ENCODE measurements around the gene LCE2A.
"Not testable (repeated sequence)": the region's sequence is repeated elsewhere in the genome, so short reads cannot be mapped to it uniquely, and the experiment has no call there.

LCE2A gene

GRCh38 chr1:152697701-152698600 lies at the start of gene LCE2A:
Gene LCE2A (plus strand): TSS chr1:152698345. CDS start chr1:152698902, 557 bp downstream.
- FAIRE-seq, result no peak
- DNase-seq (ENCODE audit: low spot score), result no peak

- FAIRE-seq (no peak), DNase-seq (ENCODE audit: low spot score) (peak; percentile 68)
Measured at GRCh38 chr1:152654110-152654509, 44.0 kb upstream of the LCE2A start.

- no peak for DNase-seq (ENCODE audit: low spot score)
- FAIRE-seq, result no peak
Measured at GRCh38 chr1:152656459-152656858, 41.7 kb upstream of the LCE2A start.

- DNase-seq (ENCODE audit: low spot score) (no peak), FAIRE-seq (no peak)
Measured at GRCh38 chr1:152657677-152658076, 40.5 kb upstream of the LCE2A start.

- no peak for FAIRE-seq
- DNase-seq (ENCODE audit: low spot score), result no peak
Measured at GRCh38 chr1:152658649-152659048, 39.5 kb upstream of the LCE2A start.

GRCh38 chr1:152663098-152663497 lies 35.0 kb upstream of the LCE2A start, which contains the start of gene LCE2D:
Gene LCE2D (plus strand): TSS chr1:152663380. CDS start chr1:152664106, 726 bp downstream.
- DNase-seq (ENCODE audit: low spot score) (no peak), FAIRE-seq (no peak)

GRCh38 chr1:152666171-152666570 lies 32.0 kb upstream of the LCE2A start:
- FAIRE-seq; DNase-seq (ENCODE audit: low spot score): not testable (repeated sequence)

- DNase-seq (ENCODE audit: low spot score), result no peak
- no peak for FAIRE-seq
Measured at GRCh38 chr1:152667648-152668047, 30.5 kb upstream of the LCE2A start.

- DNase-seq (ENCODE audit: low spot score) (no peak), FAIRE-seq (no peak)
Measured at GRCh38 chr1:152673016-152673415, 25.1 kb upstream of the LCE2A start.

GRCh38 chr1:152674983-152675382 lies 23.2 kb upstream of the LCE2A start, which contains the start of gene LCE2C:
Gene LCE2C (plus strand): TSS chr1:152675279. CDS start chr1:152676016, 737 bp downstream.
- FAIRE-seq, result not testable (repeated sequence)

GRCh38 chr1:152679459-152679858 lies 18.7 kb upstream of the LCE2A start:
- no peak for DNase-seq (ENCODE audit: low spot score)
- no peak for FAIRE-seq

More at GRCh38 chr1:152674983-152675382, 23.2 kb upstream of the LCE2A start, which contains the start of gene LCE2C:
- DNase-seq (ENCODE audit: low spot score), result not testable (repeated sequence)

- FAIRE-seq (no peak), DNase-seq (ENCODE audit: low spot score) (no peak)
Measured at GRCh38 chr1:152681616-152682015, 16.5 kb upstream of the LCE2A start.

GRCh38 chr1:152683846-152684245 lies 14.3 kb upstream of the LCE2A start:
- FAIRE-seq (no peak), DNase-seq (ENCODE audit: low spot score) (no peak)

- FAIRE-seq; DNase-seq (ENCODE audit: low spot score): not testable (repeated sequence)
Measured at GRCh38 chr1:152685823-152686222, 12.3 kb upstream of the LCE2A start, which contains the start of gene LCE2B. Gene LCE2B (plus strand): TSS chr1:152686123. CDS start chr1:152686844, 721 bp downstream.

- DNase-seq (ENCODE audit: low spot score) (no peak), FAIRE-seq (no peak)
Measured at GRCh38 chr1:152699746-152700145, 1.6 kb downstream of the LCE2A start.

- FAIRE-seq (no peak), DNase-seq (ENCODE audit: low spot score) (no peak)
Measured at GRCh38 chr1:152707860-152708259, 9.7 kb downstream of the LCE2A start, which contains the start of gene LCE4A. Gene LCE4A (plus strand): TSS chr1:152708160. CDS start chr1:152709076, 916 bp downstream.

GRCh38 chr1:152718238-152718637 lies 20.1 kb downstream of the LCE2A start:
- FAIRE-seq (no peak), DNase-seq (ENCODE audit: low spot score) (no peak)

GRCh38 chr1:152725261-152725660 lies 27.1 kb downstream of the LCE2A start:
- FAIRE-seq (no peak), DNase-seq (ENCODE audit: low spot score) (no peak)

GRCh38 chr1:152728986-152729385 lies 30.8 kb downstream of the LCE2A start:
- no peak for FAIRE-seq

GRCh38 chr1:152735648-152736047 lies 37.5 kb downstream of the LCE2A start:
- FAIRE-seq (no peak), DNase-seq (ENCODE audit: low spot score) (no peak)

More at GRCh38 chr1:152728986-152729385, 30.8 kb downstream of the LCE2A start:
- DNase-seq (ENCODE audit: low spot score), result no peak

- no peak for FAIRE-seq
- DNase-seq (ENCODE audit: low spot score), result no peak
Measured at GRCh38 chr1:152737997-152738396, 39.9 kb downstream of the LCE2A start.

- DNase-seq (ENCODE audit: low spot score), result no peak
- no peak for FAIRE-seq
Measured at GRCh38 chr1:152739841-152740240, 41.7 kb downstream of the LCE2A start.
